Fibroblast of lung (primary cell): Measurements from ENCODE around the gene ENOX1.

ENCODE experiments used
- CTCF ChIP-seq, 2 donors: IDR thresholded peaks in 1 of 2; conservative IDR thresholded peaks in 1 of 2; 1 replicate in 1 of 2; 2 replicates in 1 of 2; pipeline ENCODE4 v1.5.1; 2011 to 2012; ENCODE audit warnings: low read length in 2 of 2, control low read depth in 1 of 2, inconsistent platforms in 1 of 2, low read depth in 1 of 2, mild to moderate bottlenecking in 1 of 2
- EZH2 ChIP-seq: IDR thresholded peaks from 2 replicates; pipeline ENCODE4 v1.5.1; 2012; ENCODE audit warnings: low read length, control low read depth, mild to moderate bottlenecking; ENCODE audit errors: missing control alignments

DNA sequence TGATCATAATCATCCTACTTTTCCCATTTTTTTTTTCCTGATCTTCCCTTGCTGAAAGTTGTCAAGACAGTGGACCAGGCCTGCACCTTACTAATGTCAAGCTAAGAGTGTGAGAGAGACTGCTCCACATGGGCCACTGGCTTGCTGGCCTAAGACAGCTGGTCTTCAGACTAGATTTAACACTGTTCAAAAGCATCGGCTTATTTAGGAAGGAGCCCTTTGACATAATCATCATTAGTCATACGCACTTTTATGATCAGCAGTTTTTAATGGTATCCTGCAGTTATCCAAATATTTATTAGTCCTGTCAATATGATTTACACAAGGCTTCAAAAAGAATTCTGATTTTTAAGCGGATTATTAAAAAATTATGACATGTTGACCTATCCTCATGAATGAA lies 492.8 kb downstream of the ENOX1 start:
- TF ChIP-seq EZH2, result no peak
- no peak for TF ChIP-seq CTCF (conservative IDR thresholded peaks at IDR 0.05 in 1 of 2, IDR thresholded peaks at IDR 0.05 in 1 of 2; ENCODE audit: low read depth in 1 of 2, low read length in 2 of 2)
